ENCODE measurements around the gene SORCS2. TPM values are rescaled to one million over a fixed set of nuclear protein-coding genes. Genes with fewer than 3 reads are reported as not detected.

The SORCS2 gene
- polyA plus RNA-seq, 1 donor (not counting 4 experiments of a cell fraction or from before 2014, with no cell fraction given), result 0.09 TPM

DNA sequence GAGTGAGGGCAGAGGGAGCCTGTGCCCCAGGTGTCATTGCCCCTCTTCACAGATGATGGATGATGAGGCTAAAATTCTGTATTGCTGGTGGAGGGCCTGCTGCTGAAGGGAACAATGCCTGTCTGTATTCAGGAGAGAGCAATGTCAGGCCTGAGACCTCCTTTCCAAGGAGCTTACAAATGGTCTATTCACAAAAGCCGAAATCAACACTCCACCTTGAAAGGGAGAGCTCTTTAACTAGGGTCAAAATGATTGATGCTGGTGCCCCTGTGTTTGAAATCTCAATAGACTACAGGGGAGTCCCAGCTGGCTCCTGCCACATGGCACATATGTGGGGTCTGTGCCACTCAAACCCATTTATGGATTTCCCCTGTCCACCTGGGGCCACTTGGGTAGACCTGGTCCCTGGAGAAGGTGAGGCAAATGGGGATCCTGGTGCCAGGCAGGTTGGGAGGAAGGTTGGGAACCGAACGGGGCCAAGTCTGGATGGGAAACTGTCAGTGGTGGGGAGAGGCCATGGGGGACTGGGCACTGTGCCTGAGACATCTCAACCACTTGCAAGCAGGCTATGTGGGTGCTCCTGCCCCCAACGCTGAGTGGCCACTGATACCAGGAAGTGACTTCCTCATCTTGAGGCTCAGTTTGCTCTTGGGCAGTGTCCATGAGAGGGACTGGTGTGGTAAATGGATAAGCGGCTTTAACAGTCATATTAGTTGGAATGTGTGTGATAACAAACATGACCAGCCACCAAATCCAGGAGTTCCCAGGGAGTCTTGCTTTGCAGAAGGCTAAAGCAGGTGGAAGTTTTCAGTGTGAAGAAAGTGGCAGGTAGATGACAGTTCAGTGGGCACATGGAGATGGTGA is 466.2 kb downstream of the SORCS2 start:
- no peak for TF ChIP-seq EZH2 (IDR thresholded peaks at IDR 0.05; ENCODE audit: low read length)
- TF ChIP-seq, protein P1, sequence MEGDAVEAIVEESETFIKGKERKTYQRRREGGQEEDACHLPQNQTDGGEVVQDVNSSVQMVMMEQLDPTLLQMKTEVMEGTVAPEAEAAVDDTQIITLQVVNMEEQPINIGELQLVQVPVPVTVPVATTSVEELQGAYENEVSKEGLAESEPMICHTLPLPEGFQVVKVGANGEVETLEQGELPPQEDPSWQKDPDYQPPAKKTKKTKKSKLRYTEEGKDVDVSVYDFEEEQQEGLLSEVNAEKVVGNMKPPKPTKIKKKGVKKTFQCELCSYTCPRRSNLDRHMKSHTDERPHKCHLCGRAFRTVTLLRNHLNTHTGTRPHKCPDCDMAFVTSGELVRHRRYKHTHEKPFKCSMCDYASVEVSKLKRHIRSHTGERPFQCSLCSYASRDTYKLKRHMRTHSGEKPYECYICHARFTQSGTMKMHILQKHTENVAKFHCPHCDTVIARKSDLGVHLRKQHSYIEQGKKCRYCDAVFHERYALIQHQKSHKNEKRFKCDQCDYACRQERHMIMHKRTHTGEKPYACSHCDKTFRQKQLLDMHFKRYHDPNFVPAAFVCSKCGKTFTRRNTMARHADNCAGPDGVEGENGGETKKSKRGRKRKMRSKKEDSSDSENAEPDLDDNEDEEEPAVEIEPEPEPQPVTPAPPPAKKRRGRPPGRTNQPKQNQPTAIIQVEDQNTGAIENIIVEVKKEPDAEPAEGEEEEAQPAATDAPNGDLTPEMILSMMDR (optimal IDR thresholded peaks at IDR 0.05 in 1 of 3, IDR thresholded peaks at IDR 0.05 in 1 of 3, conservative IDR thresholded peaks at IDR 0.05 in 1 of 3; ENCODE audit: extremely low read depth in 1 of 3, insufficient read depth in 2 of 3, low read length in 3 of 3), result no peak
- no peak overlapping the region for H3K27ac ChIP-seq (ENCODE audit: control insufficient read depth, insufficient read depth, low read length)
- no peak overlapping the region for H2AFZ ChIP-seq (ENCODE audit: control insufficient read depth, low read length)
- no peak overlapping the region for H3K4me2 ChIP-seq (ENCODE audit: control insufficient read depth, extremely low read depth, insufficient read depth, low read depth, low read length)
- H3K9ac ChIP-seq (ENCODE audit: control insufficient read depth, extremely low read depth, insufficient read depth, low read length), result no peak overlapping the region
- no peaks in the 10 kb centered on the region for H3K9me3 ChIP-seq (ENCODE audit: control insufficient read depth, low read depth, low read length)
- dilution Hi-C loops (cut with MboI; ENCODE audit: extremely low pct_ligation_motif_present, low sequenced_read_pairs), result no loop called here
- H4K20me1 ChIP-seq (ENCODE audit: control insufficient read depth, extremely low read depth, insufficient read depth, low read length), result no peaks in the 10 kb centered on the region
- H3K9me1 ChIP-seq (ENCODE audit: control insufficient read depth, extremely low read depth, insufficient read depth, low read length), result no peaks in the 10 kb centered on the region
- H3K36me3 ChIP-seq (ENCODE audit: control insufficient read depth in 2 of 2, extremely low read depth in 1 of 2, insufficient read depth in 2 of 2, low read length in 2 of 2), result no peaks in the 10 kb centered on the region
- no peak overlapping the region for H3K4me3 ChIP-seq (ENCODE audit: control insufficient read depth in 2 of 3, extremely low read depth in 1 of 3, insufficient read depth in 2 of 3, low read depth in 1 of 3, low read length in 3 of 3)
- DNase-seq (ENCODE audit: low read depth, low spot score) (no peak), FAIRE-seq (no peak)
- H3K27me3 ChIP-seq (ENCODE audit: control insufficient read depth, extremely low read depth, insufficient read depth, low read length), result no peaks in the 10 kb centered on the region
- no peaks in the 10 kb centered on the region for H3K4me1 ChIP-seq (ENCODE audit: control insufficient read depth, extremely low read depth, insufficient read depth, low read length)
- H3K79me2 ChIP-seq (ENCODE audit: control insufficient read depth, insufficient read depth, low read length), result no peaks in the 10 kb centered on the region

DNA sequence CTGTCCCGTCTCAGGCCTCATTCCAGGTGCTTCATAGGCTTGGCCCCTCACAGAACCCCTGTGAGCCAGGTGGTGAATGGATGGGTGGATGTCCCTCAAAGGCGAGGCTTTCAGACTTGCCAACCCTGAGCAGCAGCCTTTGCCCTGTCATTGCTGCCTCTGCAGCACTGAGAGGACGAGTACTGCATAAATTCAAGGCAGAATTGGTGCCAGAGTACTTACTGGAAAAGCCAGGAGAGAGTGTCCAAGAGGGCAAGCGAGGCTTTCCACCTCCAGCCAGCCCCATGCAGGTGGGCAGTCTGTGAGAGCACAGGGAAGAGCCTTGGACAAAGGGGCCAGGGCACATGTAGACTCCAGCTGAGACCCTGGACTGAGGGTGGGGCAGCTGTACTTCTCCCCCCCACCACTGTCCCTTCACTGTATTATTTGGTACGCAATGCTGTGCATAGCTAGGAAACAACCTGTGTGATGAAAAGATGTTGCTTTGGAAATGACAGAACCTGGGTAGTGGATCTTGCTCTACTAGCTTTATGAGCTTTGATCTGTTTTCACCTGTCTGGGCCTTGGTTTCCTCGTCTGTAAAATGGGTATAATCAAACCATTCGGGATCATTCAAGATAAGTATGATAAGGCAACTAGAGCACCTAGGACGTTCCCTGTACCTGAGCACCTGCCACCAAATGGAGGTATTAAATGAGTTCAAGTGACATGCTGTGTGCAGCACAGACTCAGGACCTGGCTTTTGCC is 467.3 kb downstream of the SORCS2 start:
- Histone ChIP-seq H3K36me3 (ENCODE audit: control insufficient read depth in 2 of 2, extremely low read depth in 1 of 2, insufficient read depth in 2 of 2, low read length in 2 of 2) (no peaks in the 10 kb centered on the region), H3K79me2 (ENCODE audit: control insufficient read depth, insufficient read depth, low read length) (no peaks in the 10 kb centered on the region), H3K27me3 (ENCODE audit: control insufficient read depth, extremely low read depth, insufficient read depth, low read length) (no peaks in the 10 kb centered on the region), H2AFZ (ENCODE audit: control insufficient read depth, low read length) (no peak overlapping the region), H3K9ac (ENCODE audit: control insufficient read depth, extremely low read depth, insufficient read depth, low read length) (no peak overlapping the region), H3K4me3 (ENCODE audit: control insufficient read depth in 2 of 3, extremely low read depth in 1 of 3, insufficient read depth in 2 of 3, low read depth in 1 of 3, low read length in 3 of 3) (no peak overlapping the region), H3K9me3 (ENCODE audit: control insufficient read depth, low read depth, low read length) (no peaks in the 10 kb centered on the region), H3K4me1 (ENCODE audit: control insufficient read depth, extremely low read depth, insufficient read depth, low read length) (no peaks in the 10 kb centered on the region), H4K20me1 (ENCODE audit: control insufficient read depth, extremely low read depth, insufficient read depth, low read length) (no peaks in the 10 kb centered on the region), H3K27ac (ENCODE audit: control insufficient read depth, insufficient read depth, low read length) (no peak overlapping the region), H3K4me2 (ENCODE audit: control insufficient read depth, extremely low read depth, insufficient read depth, low read depth, low read length) (no peak overlapping the region), H3K9me1 (ENCODE audit: control insufficient read depth, extremely low read depth, insufficient read depth, low read length) (no peaks in the 10 kb centered on the region)
- TF ChIP-seq EZH2 (IDR thresholded peaks at IDR 0.05; ENCODE audit: low read length), result no peak
- TF ChIP-seq, protein P1 (optimal IDR thresholded peaks at IDR 0.05 in 1 of 3, IDR thresholded peaks at IDR 0.05 in 1 of 3, conservative IDR thresholded peaks at IDR 0.05 in 1 of 3; ENCODE audit: extremely low read depth in 1 of 3, insufficient read depth in 2 of 3, low read length in 3 of 3), result no peak
- DNase-seq (ENCODE audit: low read depth, low spot score) (no peak), FAIRE-seq (no peak)
- dilution Hi-C loops (cut with MboI; ENCODE audit: extremely low pct_ligation_motif_present, low sequenced_read_pairs), result no loop called here

Measured in keratinocyte (primary cell).